AG04450 (cell line): ENCODE measurements around the gene SYT13. TPM values are rescaled to one million over a fixed set of nuclear protein-coding genes. Genes with fewer than 3 reads are reported as not detected.

Source experiments
- CTCF ChIA-PET: fragments of 300-600, 350-600 bp; formaldehyde crosslinking; extraction: SDS; loops from one replicate; lab custom pipeline; 2022; ENCODE audit warnings: antibody characterized with exemption, inconsistent platforms; lab: Charles Lee
- POLR2A ChIA-PET: fragments of 350-600 bp; formaldehyde crosslinking; extraction: SDS; loops from one replicate; lab custom pipeline; 2021; ENCODE audit warnings: antibody characterized with exemption, inconsistent platforms; lab: Yijun Ruan, JAX
- DNase-seq: peaks from one replicate; pipeline ENCODE4 v3.0.0-alpha.2; 2011; ENCODE audit warnings: low read depth, low spot score
- H3K27ac ChIP-seq: one replicate; pipeline ENCODE4 v1.5.1; 2012; ENCODE audit warnings: low read depth, low read length, control low read depth
- H3K27me3 ChIP-seq: one replicate; pipeline ENCODE4 v1.6.0; 2012; ENCODE audit warnings: low read length; ENCODE audit not compliant: control insufficient read depth, insufficient read depth
- H3K4me3 ChIP-seq: 2 replicates; pipeline ENCODE4 v1.5.1; 2011; ENCODE audit warnings: mild to moderate bottlenecking, low read depth, low read length, control low read depth
- H3K9me3 ChIP-seq: 2 replicates; pipeline ENCODE4 v1.5.1; 2012; ENCODE audit warnings: low read length; ENCODE audit not compliant: control insufficient read depth, insufficient read depth
- CTCF ChIP-seq: IDR thresholded peaks from 2 replicates; pipeline ENCODE4 v1.5.1; 2011; ENCODE audit warnings: low read depth, low read length, control low read depth, inconsistent platforms
- polyA plus RNA-seq: library from polyadenylated mRNA; depleted of rRNA; stranded (reverse); fragments of >200 nt; gene quantifications from 2 replicates; pipeline ENCODE4 v1.2.3, GENCODE V29; 2011

Gene SYT13
- polyA plus RNA-seq, 1 experiment: not detected

- DNase-seq: no peak
- no peak for TF ChIP-seq CTCF
- Histone ChIP-seq H3K27ac (no peak overlapping the region), H3K4me3 (no peak overlapping the region), H3K9me3 (no peaks in the 10 kb centered on the region), H3K27me3 (peaks cover 5% of the 10 kb centered on the region)
- ChIA-PET POLR2A (no interaction called here), CTCF (interaction anchor here (2.5 kb wide), 1 partner anchor 14 kb away, joined by 7 read pairs; no protein-coding TSS in a partner anchor)
Measured at GRCh38 chr11:45266676-45267020, 19.5 kb downstream of the SYT13 start.

GRCh38 chr11:45265969-45266675 lies 20.0 kb downstream of the SYT13 start:
- no peaks in the 10 kb centered on the region for H3K9me3 ChIP-seq
- no peak overlapping the region for H3K27ac ChIP-seq
- DNase-seq: no peak
- TF ChIP-seq CTCF: no peak
- peaks cover 5% of the 10 kb centered on the region for H3K27me3 ChIP-seq
- CTCF ChIA-PET: interaction anchor here (2.5 kb wide), 1 partner anchor 14 kb away, joined by 7 read pairs; no protein-coding TSS in a partner anchor
- no peak overlapping the region for H3K4me3 ChIP-seq
- POLR2A ChIA-PET: no interaction called here

- no peak overlapping the region for H3K4me3 ChIP-seq
- DNase-seq: peak; percentile 39
- H3K9me3 ChIP-seq: no peaks in the 10 kb centered on the region
- CTCF ChIA-PET: interaction anchor here (1.7 to 2.5 kb wide), 2 partner anchors 13 to 329 kb away, joined by 7 read pairs; no protein-coding TSS in a partner anchor
- peaks cover 3% of the 10 kb centered on the region for H3K27me3 ChIP-seq
- POLR2A ChIA-PET: interaction anchor here (0.6 kb wide), 1 partner anchor 8 kb away, joined by 6 read pairs; no protein-coding TSS in a partner anchor
- TF ChIP-seq CTCF: no peak
- no peak overlapping the region for H3K27ac ChIP-seq
Measured at GRCh38 chr11:45264839-45265515, 21.2 kb downstream of the SYT13 start.

- no peak for DNase-seq
- H3K27me3 ChIP-seq: peaks cover 3% of the 10 kb centered on the region
- TF ChIP-seq CTCF: no peak
- no peak overlapping the region for H3K27ac ChIP-seq
- ChIA-PET POLR2A (no interaction called here), CTCF (interaction anchor here (1.7 kb wide), 1 partner anchor 328 kb away, joined by 7 read pairs; no protein-coding TSS in a partner anchor)
- H3K4me3 ChIP-seq: no peak overlapping the region
- H3K9me3 ChIP-seq: no peaks in the 10 kb centered on the region
Measured at GRCh38 chr11:45263773-45264172, 22.4 kb downstream of the SYT13 start.

- H3K27ac ChIP-seq: no peak overlapping the region
- ChIA-PET CTCF (no interaction called here), POLR2A (no interaction called here)
- peaks cover 2% of the 10 kb centered on the region for H3K27me3 ChIP-seq
- H3K4me3 ChIP-seq: no peak overlapping the region
- no peak for TF ChIP-seq CTCF
- no peak for DNase-seq
- no peaks in the 10 kb centered on the region for H3K9me3 ChIP-seq
Measured at GRCh38 chr11:45262900-45263299, 23.2 kb downstream of the SYT13 start.
